DOHH2 (cell line): ENCODE results near the gene SELENON.

Source experiments
- H3F3A ChIP-seq: fragments of 200-600 bp; sonication (generic), shearing (Covaris generic); 2 replicates; pipeline ENCODE4 v1.6.0; 2016; ENCODE audit warnings: antibody characterized with exemption, mild to moderate bottlenecking; ENCODE audit not compliant: control insufficient read depth, insufficient read depth
- H3K27ac ChIP-seq: fragments of 200-600 bp; sonication (generic); 2 replicates; pipeline ENCODE4 v1.5.1; 2014; ENCODE audit warnings: low read depth, mild to moderate bottlenecking, low read length, moderate library complexity
- H3K27me3 ChIP-seq: fragments of 200-600 bp; sonication (generic); 2 replicates; pipeline ENCODE4 v1.6.1; 2014; ENCODE audit warnings: mild to moderate bottlenecking, low read length, mixed read lengths; ENCODE audit not compliant: control insufficient read depth
- H3K36me3 ChIP-seq: fragments of 200-600 bp; sonication (generic); 2 replicates; pipeline ENCODE4 v1.6.1; 2014; ENCODE audit warnings: mild to moderate bottlenecking, low read length, moderate library complexity, mixed read lengths; ENCODE audit not compliant: control insufficient read depth
- H3K4me1 ChIP-seq: fragments of 200-600 bp; sonication (generic); 2 replicates; pipeline ENCODE4 v1.6.1; 2014; ENCODE audit warnings: mild to moderate bottlenecking, low read length, mixed read lengths; ENCODE audit not compliant: control insufficient read depth
- H3K4me2 ChIP-seq: fragments of 200-600 bp; sonication (generic); 2 replicates; pipeline ENCODE4 v1.6.0; 2014; ENCODE audit warnings: mild to moderate bottlenecking, low read length, moderate library complexity
- H3K4me3 ChIP-seq: fragments of 200-600 bp; sonication (generic); 2 replicates; pipeline ENCODE4 v1.5.1; 2014; ENCODE audit warnings: mild to moderate bottlenecking, low read length, mixed read lengths
- H3K79me2 ChIP-seq: fragments of 200-600 bp; sonication (generic); 2 replicates; pipeline ENCODE4 v1.6.1; 2014; ENCODE audit warnings: mild to moderate bottlenecking, low read length, mixed read lengths; ENCODE audit not compliant: control insufficient read depth
- H3K9me2 ChIP-seq: fragments of 200-600 bp; sonication (generic); replicated peaks from 2 replicates; pipeline ENCODE4 v1.6.1; 2014; ENCODE audit warnings: mild to moderate bottlenecking, low read length, mixed read lengths; ENCODE audit not compliant: control insufficient read depth
- H3K9me3 ChIP-seq: fragments of 200-600 bp; sonication (generic); 2 replicates; pipeline ENCODE4 v1.6.1; 2014; ENCODE audit warnings: antibody characterized with exemption, low read length, mixed read lengths; ENCODE audit not compliant: control insufficient read depth, insufficient read depth
- H4K20me1 ChIP-seq: fragments of 200-600 bp; sonication (generic); 2 replicates; pipeline ENCODE4 v1.6.0; 2014; ENCODE audit warnings: low read depth, mild to moderate bottlenecking, antibody characterized with exemption, low read length, moderate library complexity; ENCODE audit not compliant: control insufficient read depth, insufficient read depth
- CTCF ChIP-seq: fragments of 200-600 bp; sonication (generic); IDR thresholded peaks from one replicate; pipeline ENCODE4 v1.5.1; 2014; ENCODE audit warnings: antibody characterized with exemption, mild to moderate bottlenecking, low read depth, low read length; ENCODE audit not compliant: poor library complexity, severe bottlenecking
- EZH2phosphoT487 ChIP-seq: fragments of 200-600 bp; sonication (generic); IDR thresholded peaks from 2 replicates; pipeline ENCODE4 v1.6.1; 2017; ENCODE audit warnings: borderline replicate concordance, mild to moderate bottlenecking, antibody characterized with exemption, low read length, moderate library complexity, mixed read lengths

The SELENON gene

GRCh38 chr1:25800703-25801377 lies 847 bp downstream of the SELENON start:
- Histone ChIP-seq H3K27me3 (peaks cover 5% of the 10 kb centered on the region), H3K27ac (no peak overlapping the region), H3K9me3 (no peaks in the 10 kb centered on the region), H3K4me1 (peaks cover 44% of the 10 kb centered on the region), H3K36me3 (no peaks in the 10 kb centered on the region), H3K4me3 (peak overlapping the region; percentile 73), H3F3A (peaks cover 4% of the 10 kb centered on the region; the same call in 1 of the 2 replicates), H3K4me2 (peak overlapping the region; percentile 86), H3K9me2 (no peaks in the 10 kb centered on the region), H4K20me1 (0 out of 2 replicates have a peak, but pooled peaks cover 7% of the 10 kb centered on the region), H3K79me2 (no peaks in the 10 kb centered on the region)
- TF ChIP-seq EZH2phosphoT487 (no peak), CTCF (no peak)

- peak overlapping the region; percentile 32 for H3K4me2 ChIP-seq
- H4K20me1 ChIP-seq, result 0 out of 2 replicates have a peak, but pooled peaks cover 7% of the 10 kb centered on the region
- no peaks in the 10 kb centered on the region for H3K9me3 ChIP-seq
- no peak overlapping the region for H3K27ac ChIP-seq
- peak overlapping the region; percentile 14; the same call in 1 of the 2 replicates for H3K4me3 ChIP-seq
- H3K27me3 ChIP-seq, result peaks cover 5% of the 10 kb centered on the region
- H3K4me1 ChIP-seq, result peaks cover 30% of the 10 kb centered on the region
- H3F3A ChIP-seq, result peaks cover 4% of the 10 kb centered on the region; the same call in 1 of the 2 replicates
- H3K79me2 ChIP-seq, result no peaks in the 10 kb centered on the region
- no peaks in the 10 kb centered on the region for H3K36me3 ChIP-seq
- TF ChIP-seq EZH2phosphoT487, result no peak
- peak; percentile 29 for TF ChIP-seq CTCF
- no peaks in the 10 kb centered on the region for H3K9me2 ChIP-seq
These were observed 2.9 kb downstream of the SELENON start for GRCh38 chr1:25802915-25803314.

- peaks cover 4% of the 10 kb centered on the region; the same call in 1 of the 2 replicates for H3F3A ChIP-seq
- 0 out of 2 replicates have a peak, but pooled peaks cover 7% of the 10 kb centered on the region for H4K20me1 ChIP-seq
- H3K27me3 ChIP-seq, result peaks cover 5% of the 10 kb centered on the region
- peaks cover 30% of the 10 kb centered on the region for H3K4me1 ChIP-seq
- no peaks in the 10 kb centered on the region for H3K9me3 ChIP-seq
- peak overlapping the region; percentile 14; the same call in 1 of the 2 replicates for H3K4me3 ChIP-seq
- no peaks in the 10 kb centered on the region for H3K36me3 ChIP-seq
- no peak overlapping the region for H3K27ac ChIP-seq
- peak overlapping the region; percentile 32 for H3K4me2 ChIP-seq
- H3K9me2 ChIP-seq, result no peaks in the 10 kb centered on the region
- TF ChIP-seq CTCF, result no peak
- TF ChIP-seq EZH2phosphoT487, result no peak
- no peaks in the 10 kb centered on the region for H3K79me2 ChIP-seq
These were observed 3.4 kb downstream of the SELENON start for GRCh38 chr1:25803368-25803767.
